IMR-90 (cell line): ENCODE data around the gene CELSR2. TPM values are rescaled to one million over a fixed set of nuclear protein-coding genes. Genes with fewer than 3 reads are reported as not detected.

ENCODE experiments used
- ATAC-seq: fragments of 200-7000 bp; cut with Tn5 transposase; 2 replicates; pipeline ENCODE4 v1.9.1; 2020; ENCODE audit warnings: low read depth, mild to moderate bottlenecking, moderate library complexity
- BruUV-seq: library from RNA; stranded (reverse); fragments of 400-500 nt; replicated peaks from 2 replicates; lab custom pipeline; 2021; lab: Mats Ljungman, UMichigan
- CTCF ChIA-PET: fragments of 300-600 bp; formaldehyde crosslinking; extraction: SDS; loops from one replicate; lab custom pipeline; 2021; ENCODE audit warnings: antibody characterized with exemption; lab: Yijun Ruan, JAX
- POLR2A ChIA-PET: fragments of 300-600 bp; sonication (Branson Sonifier 250); formaldehyde crosslinking; loops from one replicate; lab custom pipeline; 2022; ENCODE audit warnings: antibody characterized with exemption; ENCODE audit not compliant: unreplicated experiment; lab: Charles Lee
- DNase-seq: peaks from one replicate; pipeline ENCODE4 v3.0.0; 2013
- H2AFZ ChIP-seq: replicated peaks from 2 replicates; pipeline ENCODE3; 2013; ENCODE audit warnings: low read length, mild to moderate bottlenecking; ENCODE audit not compliant: poor library complexity
- H2AK5ac ChIP-seq: 2 replicates; pipeline ENCODE4 v1.6.1; 2013; ENCODE audit warnings: low read depth, low read length, inconsistent platforms
- H2AK9ac ChIP-seq: replicated peaks from 2 replicates; pipeline ENCODE3; 2013; ENCODE audit warnings: mild to moderate bottlenecking, low read depth, low read length, moderate library complexity; ENCODE audit not compliant: poor library complexity
- H2BK120ac ChIP-seq: 2 replicates; pipeline ENCODE4 v1.6.1; 2013; ENCODE audit warnings: low read depth, low read length, inconsistent platforms
- H2BK15ac ChIP-seq: 3 replicates; pipeline ENCODE4 v1.6.1; 2013; ENCODE audit warnings: low read depth, low read length, inconsistent platforms
- H2BK20ac ChIP-seq: 2 replicates; pipeline ENCODE4 v1.6.1; 2013; ENCODE audit warnings: low read depth, mild to moderate bottlenecking, inconsistent platforms, low read length, moderate library complexity
- H2BK5ac ChIP-seq: 2 replicates; pipeline ENCODE4 v1.6.1; 2013; ENCODE audit warnings: mild to moderate bottlenecking, low read depth, low read length, inconsistent platforms; ENCODE audit not compliant: poor library complexity, severe bottlenecking
- H3K14ac ChIP-seq: replicated peaks from 2 replicates; pipeline ENCODE4 v1.6.1; 2013; ENCODE audit warnings: low read depth, low read length, inconsistent platforms
- H3K18ac ChIP-seq: 2 replicates; pipeline ENCODE4 v1.6.1; 2013; ENCODE audit warnings: low read depth, low read length, control low read depth
- H3K23ac ChIP-seq: 2 replicates; pipeline ENCODE4 v1.6.1; 2013; ENCODE audit warnings: low read depth, low read length, inconsistent platforms
- H3K27ac ChIP-seq: 2 replicates; pipeline ENCODE4 v1.5.1; 2013; ENCODE audit warnings: mild to moderate bottlenecking, control low read depth, low read length; ENCODE audit not compliant: insufficient read depth
- H3K27me3 ChIP-seq: 2 replicates; pipeline ENCODE4 v1.6.1; 2013; ENCODE audit warnings: low read length; ENCODE audit not compliant: control insufficient read depth, insufficient read depth
- H3K36me3 ChIP-seq: 2 replicates; pipeline ENCODE4 v1.6.1; 2013; ENCODE audit warnings: low read length, mixed read lengths; ENCODE audit not compliant: control insufficient read depth, insufficient read depth
- H3K4ac ChIP-seq: 2 replicates; pipeline ENCODE4 v1.6.1; 2013; ENCODE audit warnings: low read depth, low read length, inconsistent platforms
- H3K4me1 ChIP-seq: 2 replicates; pipeline ENCODE4 v1.6.1; 2013; ENCODE audit warnings: low read length, mixed read lengths; ENCODE audit not compliant: control insufficient read depth, insufficient read depth
- H3K4me2 ChIP-seq: 2 replicates; pipeline ENCODE4 v1.6.1; 2013; ENCODE audit warnings: low read depth, mild to moderate bottlenecking, control low read depth, low read length, moderate library complexity
- H3K4me3 ChIP-seq: 2 replicates; pipeline ENCODE4 v1.5.1; 2013; ENCODE audit warnings: low read depth, mild to moderate bottlenecking, control low read depth, low read length, moderate library complexity; ENCODE audit not compliant: insufficient read depth
- H3K56ac ChIP-seq: 2 replicates; pipeline ENCODE4 v1.6.1; 2013; ENCODE audit warnings: low read length, inconsistent platforms; ENCODE audit not compliant: insufficient read depth; ENCODE audit errors: extremely low read depth
- H3K79me1 ChIP-seq, 2 experiments: 2 replicates each; pipeline ENCODE4 v1.6.1; 2013; ENCODE audit warnings: low read length in 2 of 2, inconsistent platforms in 1 of 2, low read depth in 1 of 2
- H3K9ac ChIP-seq: 2 replicates; pipeline ENCODE4 v1.6.1; 2013; ENCODE audit warnings: low read depth, low read length, control low read depth
- H3K9me1 ChIP-seq: 2 replicates; pipeline ENCODE4 v1.6.1; 2013; ENCODE audit warnings: low read length, inconsistent platforms; ENCODE audit not compliant: insufficient read depth
- H3K9me3 ChIP-seq: 2 replicates; pipeline ENCODE4 v1.6.1; 2013; ENCODE audit warnings: low read length; ENCODE audit not compliant: control insufficient read depth, insufficient read depth
- H4K20me1 ChIP-seq: 2 replicates; pipeline ENCODE4 v1.6.1; 2013; ENCODE audit warnings: low read length, inconsistent platforms; ENCODE audit not compliant: insufficient read depth
- H4K5ac ChIP-seq: 2 replicates; pipeline ENCODE4 v1.6.1; 2013; ENCODE audit warnings: mild to moderate bottlenecking, low read depth, low read length, control low read depth
- H4K8ac ChIP-seq, 2 experiments: 2 replicates each; pipeline ENCODE4 v1.6.1; 2013; ENCODE audit warnings: low read depth in 2 of 2, low read length in 2 of 2, control low read depth in 1 of 2, inconsistent platforms in 1 of 2
- H4K91ac ChIP-seq: 2 replicates; pipeline ENCODE4 v1.6.1; 2013; ENCODE audit warnings: low read depth, low read length, inconsistent platforms; ENCODE audit not compliant: insufficient read depth
- FOS ChIP-seq: fragments of 150-350 bp; IDR thresholded peaks from 2 replicates; pipeline ENCODE4 v1.6.1; 2016; ENCODE audit warnings: low read depth, low read length
- MAFK ChIP-seq: IDR thresholded peaks from 2 replicates; pipeline ENCODE4 v1.6.1; 2012; ENCODE audit warnings: low read depth, low read length, improper control_type of control experiment
- MXI1 ChIP-seq: IDR thresholded peaks from 2 replicates; pipeline ENCODE4 v1.6.1; 2012; ENCODE audit warnings: low read depth, mild to moderate bottlenecking, low read length, moderate library complexity, borderline replicate concordance
- POLR2A ChIP-seq: IDR thresholded peaks from 2 replicates; pipeline ENCODE4 v1.6.1; 2012; ENCODE audit warnings: mild to moderate bottlenecking, low read depth, low read length
- RFX5 ChIP-seq: IDR thresholded peaks from 2 replicates; pipeline ENCODE4 v1.8.0; 2012; ENCODE audit warnings: low read depth, mild to moderate bottlenecking, low read length, moderate library complexity
- WGBS, 2 experiments: methylation state at CpG; one replicate each; pipeline versions ENCODE4 v1.1.5 to v1.1.7; 2013; ENCODE audit warnings: missing lambda C conversion rate in 2 of 2; ENCODE audit not compliant: insufficient read length in 1 of 2; ENCODE audit errors: extremely low coverage in 2 of 2; 5-methylcytosine and 5-hydroxymethylcytosine counted together
- dilution Hi-C: fragments of 300-500 bp; cut with HindIII; formaldehyde crosslinking; loops from one replicate; pipeline ENCODE4 v1.14.3; 2018; ENCODE audit warnings: low sequenced_read_pairs; ENCODE audit not compliant: unreplicated experiment
- in situ Hi-C: fragments of 300-500 bp; cut with MboI; formaldehyde crosslinking; loops from 3 replicates; pipeline ENCODE4 v1.14.3; 2019; ENCODE audit warnings: low sequenced_read_pairs, inconsistent platforms, mixed read lengths
- intact Hi-C: fragments of 100-400 bp; cut with micrococcal nuclease; formaldehyde crosslinking; loops from 2 replicates; pipeline ENCODE4 v1.10.0; 2022
- polyA plus RNA-seq, 3 experiments: library from polyadenylated mRNA; depleted of rRNA; stranded (reverse); fragments of >200 nt; gene quantifications; 2 replicates each; pipeline ENCODE4 v1.2.3, GENCODE V29; 2012; ENCODE audit warnings: low replicate concordance in 1 of 3
- total RNA-seq: library from RNA; depleted of rRNA; stranded (reverse); fragments of >200 nt; gene quantifications from 2 replicates; pipeline ENCODE4 v1.2.3, GENCODE V29; 2012
- TF ChIP-seq, protein P1 (sequence below): conservative IDR thresholded peaks from 2 replicates; pipeline ENCODE4 v1.5.1; 2012; ENCODE audit warnings: mild to moderate bottlenecking, low read depth, low read length, improper control_type of control experiment

The CELSR2 gene
- total and polyA plus RNA-seq, 2 of the 4 experiments (the other 2 are of a cell fraction) = 1.3 to 5.3 TPM

DNA sequence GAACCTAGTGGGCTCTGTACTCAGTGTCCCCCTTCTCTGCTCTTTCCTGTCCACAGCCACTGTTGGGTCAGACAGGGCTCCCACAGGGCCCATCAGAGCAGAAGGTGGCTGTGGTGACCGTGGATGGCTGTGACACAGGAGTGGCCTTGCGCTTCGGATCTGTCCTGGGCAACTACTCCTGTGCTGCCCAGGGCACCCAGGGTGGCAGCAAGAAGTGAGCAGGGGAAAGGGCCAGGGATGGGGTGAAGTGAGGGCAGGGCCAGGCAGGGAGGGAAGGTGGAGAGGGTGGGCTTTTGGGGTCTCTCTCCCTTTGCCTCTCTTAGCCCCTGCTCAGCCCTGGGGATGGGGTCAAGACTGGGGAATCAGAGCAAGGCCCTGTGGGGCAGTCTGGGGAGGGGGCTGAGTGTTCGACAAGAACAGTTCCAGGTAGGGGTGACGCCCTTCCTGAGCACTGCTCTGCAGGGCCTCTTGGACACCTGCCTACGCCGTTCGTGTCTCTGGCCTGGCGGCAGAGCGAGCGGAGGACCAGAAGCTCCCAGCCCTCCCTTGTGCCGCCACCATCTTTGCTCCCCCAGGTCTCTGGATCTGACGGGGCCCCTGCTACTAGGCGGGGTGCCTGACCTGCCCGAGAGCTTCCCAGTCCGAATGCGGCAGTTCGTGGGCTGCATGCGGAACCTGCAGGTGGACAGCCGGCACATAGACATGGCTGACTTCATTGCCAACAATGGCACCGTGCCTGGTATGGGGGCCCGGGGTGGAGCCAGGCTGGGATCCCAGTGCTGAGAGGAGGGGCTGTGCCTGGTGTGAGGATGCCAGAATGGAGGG, 13.1 kb downstream of the CELSR2 start:
- POLR2A ChIA-PET = no interaction called here

More for the DNA sequence above, 13.1 kb downstream of the CELSR2 start:
- dilution Hi-C loops = no loop called here
- no peak overlapping the region; the same call in 2 of the 3 replicates for H2BK15ac ChIP-seq
- no peak overlapping the region for H2BK5ac ChIP-seq
- WGBS, 2 experiments = 95% methylated on average over 16 of the region's 22 CpGs; no CpG with 5 or more reads in 1 of the 2 experiments
- no peak overlapping the region for H3K4me3 ChIP-seq
- H3K4me1 ChIP-seq = no peaks in the 10 kb centered on the region
- no peaks in the 10 kb centered on the region for H3K79me1 ChIP-seq
- H3K9me3 ChIP-seq = no peaks in the 10 kb centered on the region
- no peak overlapping the region for H3K4me2 ChIP-seq
- intact Hi-C loops = loop anchor here (1.0 to 5.0 kb wide), 4 partner anchors 61 to 270 kb away; a partner anchor contains a TSS
- no peak overlapping the region for H3K18ac ChIP-seq
- H3K27ac ChIP-seq = no peak overlapping the region
- H3K9me1 ChIP-seq = no peaks in the 10 kb centered on the region; the same call in 1 of the 2 replicates
- in situ Hi-C loops = loop anchor here (10.0 kb wide), 1 partner anchor 272 kb away; the partner anchor contains the start of gene GPR61
- DNase-seq (no peak), ATAC-seq (no peak)
- peak overlapping the region; percentile 33; the same call in 1 of the 2 replicates for H2AK5ac ChIP-seq
- H2AFZ ChIP-seq = peak overlapping the region; percentile 54
- H3K14ac ChIP-seq = no peak overlapping the region
- H2AK9ac ChIP-seq = peak overlapping the region; percentile 29
- H3K27me3 ChIP-seq = no peaks in the 10 kb centered on the region
- no peak overlapping the region for H3K23ac ChIP-seq
- H4K91ac ChIP-seq = no peak overlapping the region
- no peak overlapping the region for H3K9ac ChIP-seq
- BruUV-seq = no TSS peak
- TF ChIP-seq RFX5 (no peak), MXI1 (no peak), FOS (no peak), POLR2A (no peak), MAFK (no peak)
- TF ChIP-seq, protein P1, sequence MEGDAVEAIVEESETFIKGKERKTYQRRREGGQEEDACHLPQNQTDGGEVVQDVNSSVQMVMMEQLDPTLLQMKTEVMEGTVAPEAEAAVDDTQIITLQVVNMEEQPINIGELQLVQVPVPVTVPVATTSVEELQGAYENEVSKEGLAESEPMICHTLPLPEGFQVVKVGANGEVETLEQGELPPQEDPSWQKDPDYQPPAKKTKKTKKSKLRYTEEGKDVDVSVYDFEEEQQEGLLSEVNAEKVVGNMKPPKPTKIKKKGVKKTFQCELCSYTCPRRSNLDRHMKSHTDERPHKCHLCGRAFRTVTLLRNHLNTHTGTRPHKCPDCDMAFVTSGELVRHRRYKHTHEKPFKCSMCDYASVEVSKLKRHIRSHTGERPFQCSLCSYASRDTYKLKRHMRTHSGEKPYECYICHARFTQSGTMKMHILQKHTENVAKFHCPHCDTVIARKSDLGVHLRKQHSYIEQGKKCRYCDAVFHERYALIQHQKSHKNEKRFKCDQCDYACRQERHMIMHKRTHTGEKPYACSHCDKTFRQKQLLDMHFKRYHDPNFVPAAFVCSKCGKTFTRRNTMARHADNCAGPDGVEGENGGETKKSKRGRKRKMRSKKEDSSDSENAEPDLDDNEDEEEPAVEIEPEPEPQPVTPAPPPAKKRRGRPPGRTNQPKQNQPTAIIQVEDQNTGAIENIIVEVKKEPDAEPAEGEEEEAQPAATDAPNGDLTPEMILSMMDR = no peak
- H2BK20ac ChIP-seq = no peak overlapping the region
- no peak overlapping the region for H2BK120ac ChIP-seq
- H3K56ac ChIP-seq = no peak overlapping the region
- H4K5ac ChIP-seq = no peak overlapping the region
- no peaks in the 10 kb centered on the region for H3K36me3 ChIP-seq
- no peak overlapping the region for H4K8ac ChIP-seq
- H3K4ac ChIP-seq = no peak overlapping the region
- no peaks in the 10 kb centered on the region for H4K20me1 ChIP-seq
- CTCF ChIA-PET = interaction anchor here (1.6 kb wide), 1 partner anchor 137 kb away, joined by 4 read pairs; no protein-coding TSS in a partner anchor
